ENCODE results near the gene PP2D1.
"Not testable (repeated sequence)": the region's sequence is repeated elsewhere in the genome, so short reads cannot be mapped to it uniquely, and the experiment has no call there.

Gene PP2D1

DNA sequence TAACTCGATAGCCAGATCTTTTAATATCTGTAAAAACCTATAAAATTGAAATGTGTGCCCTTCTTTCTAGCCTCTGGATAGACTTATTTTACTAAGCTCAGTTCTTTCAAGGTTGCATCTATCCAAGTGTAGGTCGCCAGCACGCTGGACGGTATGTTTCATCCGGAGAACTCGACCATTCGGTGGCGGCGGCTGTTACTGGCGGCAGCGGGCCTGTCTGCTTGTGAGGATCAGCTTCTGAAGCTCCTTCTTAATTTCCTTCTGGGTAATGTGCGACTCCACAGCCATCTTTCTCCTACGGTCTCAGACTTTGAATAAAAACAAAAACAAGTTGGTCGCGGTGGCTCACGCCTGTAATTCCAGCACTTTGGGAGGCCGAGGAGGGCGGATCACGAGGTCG, 4.1 kb downstream of the PP2D1 start:
- Histone ChIP-seq H3K9me3 (ENCODE audit: insufficient read depth, low read length) (no peaks in the 10 kb centered on the region), H3K27me3 (ENCODE audit: insufficient read depth, insufficient read length) (no peaks in the 10 kb centered on the region), H3K9ac (ENCODE audit: insufficient read length, low read depth) (no peak overlapping the region), H3K4me3 (ENCODE audit: insufficient read length, low read depth) (no peak overlapping the region), H3K4me1 (ENCODE audit: insufficient read depth, insufficient read length) (no peaks in the 10 kb centered on the region), H3K36me3 (ENCODE audit: insufficient read depth, insufficient read length, low read length) (no peaks in the 10 kb centered on the region)
- DNase-seq (ENCODE audit: low read depth, low spot score) = no peak
- no peak for TF ChIP-seq SUZ12 (IDR thresholded peaks at IDR 0.05; ENCODE audit: extremely low read depth, insufficient read depth, insufficient read length)
- no peak for TF ChIP-seq YY1 (IDR thresholded peaks at IDR 0.05; ENCODE audit: insufficient read depth, insufficient read length)

DNA sequence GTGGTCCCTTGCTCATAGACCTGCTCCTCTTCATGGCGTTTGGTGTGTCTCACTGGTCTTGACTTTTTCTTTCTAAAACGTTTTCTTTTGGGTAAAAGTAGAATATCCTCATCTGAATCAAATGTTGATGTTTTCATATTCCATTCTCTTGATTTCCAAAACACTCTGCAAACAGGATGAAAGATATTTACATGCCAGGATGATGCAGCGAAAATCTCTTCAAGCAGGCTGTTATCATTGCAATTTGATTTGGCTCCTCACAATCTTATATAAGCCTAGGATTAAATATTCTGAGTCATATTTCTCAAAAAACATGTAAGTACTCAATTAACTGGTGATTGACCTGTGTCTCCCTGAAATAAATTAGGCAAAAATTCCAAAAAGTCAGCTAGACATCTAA, 10.1 kb downstream of the PP2D1 start:
- TF ChIP-seq YY1 (IDR thresholded peaks at IDR 0.05; ENCODE audit: insufficient read depth, insufficient read length) (no peak), SUZ12 (IDR thresholded peaks at IDR 0.05; ENCODE audit: extremely low read depth, insufficient read depth, insufficient read length) (no peak), ZNF274 (IDR thresholded peaks at IDR 0.05; ENCODE audit: low read depth, low read length) (no peak)
- no peak for DNase-seq (ENCODE audit: low read depth, low spot score)
- Histone ChIP-seq H3K27me3 (ENCODE audit: insufficient read depth, insufficient read length) (no peaks in the 10 kb centered on the region), H3K4me3 (ENCODE audit: insufficient read length, low read depth) (no peak overlapping the region), H3K36me3 (ENCODE audit: insufficient read depth, insufficient read length, low read length) (no peaks in the 10 kb centered on the region), H3K4me1 (ENCODE audit: insufficient read depth, insufficient read length) (no peaks in the 10 kb centered on the region), H3K9ac (ENCODE audit: insufficient read length, low read depth) (no peak overlapping the region), H3K9me3 (ENCODE audit: insufficient read depth, low read length) (no peaks in the 10 kb centered on the region)

DNA sequence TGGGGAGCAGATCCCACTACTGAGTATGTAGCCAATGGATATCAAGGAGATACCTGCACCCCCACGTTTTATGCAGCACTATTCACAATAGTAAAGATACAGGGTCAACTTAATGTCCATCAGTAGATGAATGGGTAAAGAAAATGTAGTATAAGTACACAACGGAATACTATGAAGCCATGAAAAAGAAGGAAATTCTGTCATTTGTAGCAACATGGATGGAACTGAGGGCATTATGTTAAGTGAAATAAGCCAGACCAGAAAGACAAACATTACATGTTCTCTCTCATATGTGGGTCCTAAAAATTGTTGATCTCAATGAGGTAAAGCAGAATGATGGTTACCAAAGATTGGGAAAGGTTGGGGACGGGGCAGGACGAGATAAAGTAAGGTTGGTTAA, 14.6 kb downstream of the PP2D1 start:
- no peak for TF ChIP-seq ZNF274 (IDR thresholded peaks at IDR 0.05; ENCODE audit: low read depth, low read length)
- TF ChIP-seq YY1 (IDR thresholded peaks at IDR 0.05; ENCODE audit: insufficient read depth, insufficient read length) = no peak
- TF ChIP-seq SUZ12 (IDR thresholded peaks at IDR 0.05; ENCODE audit: extremely low read depth, insufficient read depth, insufficient read length) = no peak
- Histone ChIP-seq H3K9me3 (ENCODE audit: insufficient read depth, low read length) (no peaks in the 10 kb centered on the region), H3K27me3 (ENCODE audit: insufficient read depth, insufficient read length) (no peaks in the 10 kb centered on the region), H3K36me3 (ENCODE audit: insufficient read depth, insufficient read length, low read length) (no peaks in the 10 kb centered on the region), H3K4me1 (ENCODE audit: insufficient read depth, insufficient read length) (no peaks in the 10 kb centered on the region), H3K4me3 (ENCODE audit: insufficient read length, low read depth) (no peak overlapping the region), H3K9ac (ENCODE audit: insufficient read length, low read depth) (no peak overlapping the region)
- no peak for DNase-seq (ENCODE audit: low read depth, low spot score)

DNA sequence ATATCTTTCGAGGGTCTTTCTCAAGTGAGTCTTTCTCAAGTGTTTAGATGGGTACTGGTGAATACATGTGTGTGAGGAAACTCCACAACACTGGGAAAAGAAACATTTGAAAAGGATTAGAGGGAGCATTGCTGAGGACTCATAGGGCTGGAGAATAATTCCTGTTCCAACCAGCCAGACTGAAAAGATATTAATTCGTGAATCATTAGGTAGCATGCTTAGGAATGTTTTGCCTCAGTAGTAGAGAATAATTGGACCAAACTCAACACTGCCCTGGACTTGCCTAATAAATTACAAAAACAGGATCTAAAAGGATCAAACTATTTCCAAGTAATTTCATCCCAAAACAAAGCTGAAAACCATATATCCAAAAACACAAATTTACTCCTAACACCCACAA, 17.3 kb downstream of the PP2D1 start:
- Histone ChIP-seq H3K27me3 (ENCODE audit: insufficient read depth, insufficient read length) (no peaks in the 10 kb centered on the region), H3K9me3 (ENCODE audit: insufficient read depth, low read length) (no peaks in the 10 kb centered on the region), H3K4me3 (ENCODE audit: insufficient read length, low read depth) (no peak overlapping the region), H3K36me3 (ENCODE audit: insufficient read depth, insufficient read length, low read length) (no peaks in the 10 kb centered on the region), H3K9ac (ENCODE audit: insufficient read length, low read depth) (no peak overlapping the region), H3K4me1 (ENCODE audit: insufficient read depth, insufficient read length) (no peaks in the 10 kb centered on the region)
- TF ChIP-seq YY1 (IDR thresholded peaks at IDR 0.05; ENCODE audit: insufficient read depth, insufficient read length) (no peak), SUZ12 (IDR thresholded peaks at IDR 0.05; ENCODE audit: extremely low read depth, insufficient read depth, insufficient read length) (no peak), ZNF274 (IDR thresholded peaks at IDR 0.05; ENCODE audit: low read depth, low read length) (no peak)
- no peak for DNase-seq (ENCODE audit: low read depth, low spot score)

DNA sequence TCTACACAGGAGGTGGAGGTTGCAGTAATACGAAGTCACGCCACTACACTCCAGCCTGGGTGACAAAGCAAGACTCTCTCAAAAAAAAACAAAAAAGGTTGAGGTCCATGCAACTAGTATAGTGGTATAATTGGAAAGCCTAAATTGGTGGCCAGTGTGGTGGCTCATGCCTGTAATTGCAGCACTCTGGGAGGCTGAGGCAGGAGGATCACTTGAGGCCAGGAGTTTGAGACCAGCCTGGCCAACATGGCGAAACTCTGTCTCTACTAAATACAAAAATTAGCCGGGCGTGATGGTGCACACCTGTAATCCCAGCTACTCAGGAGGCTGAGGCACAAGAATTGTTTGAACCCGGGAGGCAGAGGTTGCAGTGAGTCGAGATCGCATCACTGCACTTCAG, 23.2 kb downstream of the PP2D1 start:
- not testable (repeated sequence) for H3K9ac ChIP-seq (ENCODE audit: insufficient read length, low read depth); H3K9me3 ChIP-seq (ENCODE audit: insufficient read depth, low read length); DNase-seq (ENCODE audit: low read depth, low spot score); H3K4me3 ChIP-seq (ENCODE audit: insufficient read length, low read depth); H3K27me3 ChIP-seq (ENCODE audit: insufficient read depth, insufficient read length); H3K4me1 ChIP-seq (ENCODE audit: insufficient read depth, insufficient read length)
- peaks cover 17% of the 10 kb centered on the region for H3K36me3 ChIP-seq (ENCODE audit: insufficient read depth, insufficient read length, low read length)

DNA sequence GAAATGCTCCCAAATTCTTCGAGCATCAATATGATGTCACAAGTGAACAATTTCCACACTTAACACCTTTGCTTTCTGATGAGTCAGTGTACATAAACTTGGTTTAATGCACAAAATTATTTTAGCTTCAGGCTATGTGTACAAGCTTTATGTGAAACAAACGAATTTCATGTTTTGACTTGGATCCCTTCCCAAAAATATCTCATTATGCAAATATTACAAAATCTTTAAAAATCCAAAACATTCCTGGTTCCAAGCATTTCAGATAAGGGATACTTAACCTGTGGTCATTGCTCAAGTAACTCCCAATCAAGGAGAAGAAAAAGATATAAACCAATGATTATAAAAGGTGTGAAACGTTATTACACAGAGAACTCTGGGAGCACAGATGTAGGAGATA, 40.0 kb downstream of the PP2D1 start:
- H3K9me3 ChIP-seq (ENCODE audit: insufficient read depth, low read length) = no peaks in the 10 kb centered on the region
- DNase-seq (ENCODE audit: low read depth, low spot score) = no peak
- no peak overlapping the region for H3K4me3 ChIP-seq (ENCODE audit: insufficient read length, low read depth)
- H3K27me3 ChIP-seq (ENCODE audit: insufficient read depth, insufficient read length) = no peaks in the 10 kb centered on the region
- H3K9ac ChIP-seq (ENCODE audit: insufficient read length, low read depth) = no peak overlapping the region
- TF ChIP-seq SUZ12 (IDR thresholded peaks at IDR 0.05; ENCODE audit: extremely low read depth, insufficient read depth, insufficient read length) (no peak), YY1 (IDR thresholded peaks at IDR 0.05; ENCODE audit: insufficient read depth, insufficient read length) (no peak), ZNF274 (IDR thresholded peaks at IDR 0.05; ENCODE audit: low read depth, low read length) (no peak)
- H3K4me1 ChIP-seq (ENCODE audit: insufficient read depth, insufficient read length) = no peaks in the 10 kb centered on the region
- peaks cover 39% of the 10 kb centered on the region for H3K36me3 ChIP-seq (ENCODE audit: insufficient read depth, insufficient read length, low read length)

DNA sequence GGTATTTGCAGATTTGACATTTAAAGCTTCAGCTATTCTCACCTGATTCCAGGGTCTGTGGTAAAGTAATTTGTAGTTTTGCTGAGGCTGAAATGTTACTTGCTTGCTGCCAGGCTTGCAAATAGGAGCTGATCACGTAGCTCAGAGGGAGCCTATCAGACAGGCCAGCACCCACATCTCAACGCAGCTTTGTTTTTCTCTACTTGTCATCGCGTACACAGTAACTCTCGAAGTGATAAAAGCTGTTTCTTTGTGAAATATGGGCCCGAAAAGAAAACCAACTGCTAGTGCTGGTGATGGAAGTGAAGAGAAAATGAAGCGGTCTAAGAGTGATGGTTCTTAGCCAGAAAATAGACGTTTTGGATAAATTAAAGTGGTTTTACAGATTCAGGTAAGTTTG, 41.7 kb downstream of the PP2D1 start:
- no peaks in the 10 kb centered on the region for H3K4me1 ChIP-seq (ENCODE audit: insufficient read depth, insufficient read length)

DNA sequence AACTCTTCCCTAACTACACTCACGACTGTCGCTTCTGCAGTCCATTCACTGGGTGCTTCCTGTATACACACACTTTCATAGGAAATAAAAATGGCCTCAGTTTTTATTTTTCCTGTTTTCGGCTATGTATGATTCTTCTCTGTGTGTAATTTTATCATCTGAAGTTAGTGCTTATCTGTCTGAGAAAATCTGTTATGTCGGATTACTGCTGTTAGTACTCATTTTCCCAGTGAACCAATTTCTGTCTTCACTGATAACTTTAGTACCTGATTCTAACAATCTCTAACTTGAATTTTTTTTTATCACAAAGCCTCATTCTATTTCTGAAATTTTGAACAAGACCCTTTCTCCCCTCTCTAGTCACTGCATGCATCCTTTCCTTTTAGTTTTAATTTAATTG, 44.3 kb downstream of the PP2D1 start:
- H3K4me3 ChIP-seq (ENCODE audit: insufficient read length, low read depth) = no peak overlapping the region
- H3K27me3 ChIP-seq (ENCODE audit: insufficient read depth, insufficient read length) = no peaks in the 10 kb centered on the region
- H3K9me3 ChIP-seq (ENCODE audit: insufficient read depth, low read length) = no peaks in the 10 kb centered on the region
- no peaks in the 10 kb centered on the region for H3K4me1 ChIP-seq (ENCODE audit: insufficient read depth, insufficient read length)
- no peak overlapping the region for H3K9ac ChIP-seq (ENCODE audit: insufficient read length, low read depth)
- H3K36me3 ChIP-seq (ENCODE audit: insufficient read depth, insufficient read length, low read length) = peaks cover 29% of the 10 kb centered on the region
- DNase-seq (ENCODE audit: low read depth, low spot score) = no peak
- no peak for TF ChIP-seq YY1 (IDR thresholded peaks at IDR 0.05; ENCODE audit: insufficient read depth, insufficient read length)
- no peak for TF ChIP-seq SUZ12 (IDR thresholded peaks at IDR 0.05; ENCODE audit: extremely low read depth, insufficient read depth, insufficient read length)
- TF ChIP-seq ZNF274 (IDR thresholded peaks at IDR 0.05; ENCODE audit: low read depth, low read length) = no peak

More for the DNA sequence above, 41.7 kb downstream of the PP2D1 start:
- no peak for DNase-seq (ENCODE audit: low read depth, low spot score)
- H3K4me3 ChIP-seq (ENCODE audit: insufficient read length, low read depth) = no peak overlapping the region
- no peaks in the 10 kb centered on the region for H3K27me3 ChIP-seq (ENCODE audit: insufficient read depth, insufficient read length)
- no peaks in the 10 kb centered on the region for H3K9me3 ChIP-seq (ENCODE audit: insufficient read depth, low read length)
- no peak for TF ChIP-seq SUZ12 (IDR thresholded peaks at IDR 0.05; ENCODE audit: extremely low read depth, insufficient read depth, insufficient read length)
- TF ChIP-seq ZNF274 (IDR thresholded peaks at IDR 0.05; ENCODE audit: low read depth, low read length) = no peak
- no peak for TF ChIP-seq YY1 (IDR thresholded peaks at IDR 0.05; ENCODE audit: insufficient read depth, insufficient read length)
- H3K9ac ChIP-seq (ENCODE audit: insufficient read length, low read depth) = no peak overlapping the region
- peaks cover 39% of the 10 kb centered on the region for H3K36me3 ChIP-seq (ENCODE audit: insufficient read depth, insufficient read length, low read length)

Data from NT2/D1 (cell line).